GM12878 (cell line): Measurements from ENCODE around the gene MIR17HG. TPM values are rescaled to one million over a fixed set of nuclear protein-coding genes. Genes with fewer than 3 reads are reported as not detected.

Experiments
- ASH2L ChIP-seq: fragments of 300-600, 200-600 bp; sonication (generic); IDR thresholded peaks from 2 replicates; pipeline ENCODE4 v1.6.1; 2017; ENCODE audit warnings: low read depth, mild to moderate bottlenecking, borderline replicate concordance
- ATF7 ChIP-seq: fragments of 450-650 bp; IDR thresholded peaks from 2 replicates; pipeline ENCODE4 v1.6.1; 2016; ENCODE audit warnings: low read depth, mild to moderate bottlenecking
- BCLAF1 ChIP-seq: fragments of 450-650 bp; IDR thresholded peaks from 2 replicates; pipeline ENCODE4 v1.6.1; 2017; ENCODE audit warnings: antibody characterized with exemption, mild to moderate bottlenecking, moderate library complexity
- CEBPZ ChIP-seq: fragments of 150-350 bp; IDR thresholded peaks from 2 replicates; pipeline ENCODE4 v1.6.1; 2016; ENCODE audit warnings: low read depth, low read length
- ELK1 ChIP-seq: IDR thresholded peaks from 2 replicates; pipeline ENCODE4 v1.6.1; 2012; ENCODE audit warnings: low read depth, low read length, improper control_type of control experiment
- IKZF1 ChIP-seq: fragments of 450-650 bp; conservative IDR thresholded peaks from 2 replicates; pipeline ENCODE4 v1.6.1; 2017; ENCODE audit warnings: antibody characterized with exemption, mild to moderate bottlenecking
- MLLT1 ChIP-seq: fragments of 450-650 bp; IDR thresholded peaks from 2 replicates; pipeline ENCODE4 v1.6.1; 2016; ENCODE audit warnings: mild to moderate bottlenecking
- NR2C2 ChIP-seq: IDR thresholded peaks from 2 replicates; pipeline ENCODE4 v1.6.1; 2011; ENCODE audit warnings: borderline replicate concordance, low read depth; ENCODE audit not compliant: control insufficient read depth, insufficient read length
- NR2F1 ChIP-seq: fragments of 450-650 bp; conservative IDR thresholded peaks from 2 replicates; pipeline ENCODE4 v1.6.1; 2017; ENCODE audit warnings: mild to moderate bottlenecking
- PBX3 ChIP-seq: IDR thresholded peaks from 2 replicates; pipeline ENCODE4 v1.6.1; 2011; ENCODE audit warnings: mild to moderate bottlenecking, low read depth, low read length, moderate library complexity; ENCODE audit not compliant: insufficient replicate concordance
- POLR2AphosphoS5 ChIP-seq: IDR thresholded peaks from 2 replicates; pipeline ENCODE4 v1.6.1; 2011; ENCODE audit warnings: mild to moderate bottlenecking, low read length, inconsistent platforms
- RAD21 ChIP-seq: IDR thresholded peaks from 2 replicates; pipeline ENCODE4 v1.6.1; 2011; ENCODE audit warnings: mild to moderate bottlenecking, low read depth, low read length, moderate library complexity; ENCODE audit not compliant: insufficient read depth
- RCOR1 ChIP-seq: conservative IDR thresholded peaks from 2 replicates; pipeline ENCODE4 v1.6.1; 2012; ENCODE audit warnings: low read depth, low read length, improper control_type of control experiment
- RELA ChIP-seq: fragments of 450-650 bp; IDR thresholded peaks from 2 replicates; pipeline ENCODE4 v1.8.0; 2014; ENCODE audit warnings: borderline replicate concordance; ENCODE audit not compliant: partially characterized antibody
- SUPT20H ChIP-seq: IDR thresholded peaks from 2 replicates; pipeline ENCODE4 v1.6.1; 2011; ENCODE audit warnings: low read depth, mild to moderate bottlenecking, low read length, moderate library complexity, borderline replicate concordance; ENCODE audit not compliant: control insufficient read depth
- ZBTB11 ChIP-seq: fragments of 450-650 bp; formaldehyde crosslinking; IDR thresholded peaks from 2 replicates; pipeline ENCODE4 v1.5.0; 2022; ENCODE audit warnings: mild to moderate bottlenecking, missing genetic modification characterization
- polyA plus RNA-seq, 11 experiments: library from polyadenylated mRNA; depleted of rRNA in 4 of 11; unstranded in 6 of 11; stranded (reverse) in 5 of 11; fragments of >200 nt; fragmentation: Nextera tagmentation in 4 of 11; fragmentation: Illumina TruSeq in 1 of 11; extraction: Ambion mirVana in 4 of 11; extraction: Trizol in 1 of 11; gene quantifications; 1 replicate in 1 of 11; 2 replicates in 10 of 11; pipeline versions ENCODE4 v1.2.1 to v1.2.3, GENCODE V29; 2011 to 2016; ENCODE audit warnings: inconsistent platforms in 2 of 11, missing spikeins in 2 of 11, low read depth in 1 of 11
- total RNA-seq, 4 experiments: library from RNA; depleted of rRNA in 3 of 4; stranded (reverse); fragments of >200 nt in 3 of 4; fragmentation: Illumina TruSeq in 1 of 4; extraction: Trizol in 1 of 4; gene quantifications; 2 replicates each; pipeline versions ENCODE4 v1.2.1 to v1.2.3, GENCODE V29; 2013 to 2021

The MIR17HG gene
- total and polyA plus RNA-seq, 10 of the 15 experiments (the other 5 are each of a cell fraction or from before 2014, with no cell fraction given): 4.4 to 37.7 (median 15.1) TPM

GRCh38 chr13:91313103-91313502, 34.4 kb upstream of the MIR17HG start (continued):
- TF ChIP-seq CEBPZ (no peak), POLR2AphosphoS5 (no peak), ASH2L (no peak), RAD21 (peak; percentile 92), BCLAF1 (no peak), NR2C2 (no peak), RELA (no peak), ZBTB11 (no peak), ATF7 (no peak), MLLT1 (no peak), SUPT20H (no peak), ELK1 (no peak), RCOR1 (no peak), NR2F1 (no peak), PBX3 (no peak), IKZF1 (peak; percentile 30; the same call in 1 of the 2 replicates)
